GM21619 (cell line): ENCODE data around the gene EHD1.
A peak's percentile ranks its signal among the peaks of the same experiment; 100 is the strongest.

Experiments
- ATAC-seq: cut with Tn5 transposase; IDR thresholded peaks from one replicate; pipeline ENCODE4 v1.9.1; 2021; ENCODE audit not compliant: unreplicated experiment

The EHD1 gene

DNA sequence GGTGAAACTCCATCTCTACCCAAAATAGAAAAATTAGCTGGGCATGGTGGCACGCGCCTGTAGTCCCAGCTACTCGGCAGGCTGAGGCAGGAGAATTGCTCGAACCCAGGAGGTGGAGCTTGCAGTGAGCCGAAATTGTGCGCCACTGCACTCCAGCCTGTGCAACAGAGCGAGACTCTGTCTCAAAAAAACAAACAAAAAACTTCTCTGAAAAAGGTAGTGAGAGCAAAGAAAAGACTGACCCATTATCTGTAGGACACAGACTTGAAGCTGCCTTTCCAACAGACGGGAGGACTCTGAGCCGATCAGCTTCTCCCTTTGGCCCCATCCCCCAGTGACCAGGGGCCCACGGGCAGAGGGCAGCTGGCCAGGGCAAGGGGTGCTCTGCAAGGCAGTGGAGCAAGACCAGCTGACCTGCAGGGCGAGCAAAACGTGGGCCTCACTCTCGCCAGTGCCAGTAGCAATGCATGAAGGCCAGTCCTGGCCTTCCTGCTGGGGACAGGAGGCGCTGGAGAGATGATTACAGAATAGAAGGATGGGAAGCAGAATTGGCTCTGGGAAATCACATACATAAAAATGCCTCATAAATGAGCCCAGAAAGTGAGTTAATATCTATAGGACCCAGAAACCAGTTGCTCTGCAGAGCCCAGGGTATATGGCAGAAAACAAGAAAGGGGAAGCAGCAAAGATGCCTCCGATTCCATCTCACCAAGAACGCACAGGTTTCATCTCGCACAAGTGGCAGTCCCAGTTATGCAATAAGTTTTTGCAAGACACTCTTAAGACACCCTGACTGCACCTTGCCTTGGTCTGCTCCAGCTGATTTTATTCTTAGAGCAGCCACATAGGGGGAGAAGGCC, 2.8 kb downstream of the EHD1 start:
- no peak for ATAC-seq

DNA sequence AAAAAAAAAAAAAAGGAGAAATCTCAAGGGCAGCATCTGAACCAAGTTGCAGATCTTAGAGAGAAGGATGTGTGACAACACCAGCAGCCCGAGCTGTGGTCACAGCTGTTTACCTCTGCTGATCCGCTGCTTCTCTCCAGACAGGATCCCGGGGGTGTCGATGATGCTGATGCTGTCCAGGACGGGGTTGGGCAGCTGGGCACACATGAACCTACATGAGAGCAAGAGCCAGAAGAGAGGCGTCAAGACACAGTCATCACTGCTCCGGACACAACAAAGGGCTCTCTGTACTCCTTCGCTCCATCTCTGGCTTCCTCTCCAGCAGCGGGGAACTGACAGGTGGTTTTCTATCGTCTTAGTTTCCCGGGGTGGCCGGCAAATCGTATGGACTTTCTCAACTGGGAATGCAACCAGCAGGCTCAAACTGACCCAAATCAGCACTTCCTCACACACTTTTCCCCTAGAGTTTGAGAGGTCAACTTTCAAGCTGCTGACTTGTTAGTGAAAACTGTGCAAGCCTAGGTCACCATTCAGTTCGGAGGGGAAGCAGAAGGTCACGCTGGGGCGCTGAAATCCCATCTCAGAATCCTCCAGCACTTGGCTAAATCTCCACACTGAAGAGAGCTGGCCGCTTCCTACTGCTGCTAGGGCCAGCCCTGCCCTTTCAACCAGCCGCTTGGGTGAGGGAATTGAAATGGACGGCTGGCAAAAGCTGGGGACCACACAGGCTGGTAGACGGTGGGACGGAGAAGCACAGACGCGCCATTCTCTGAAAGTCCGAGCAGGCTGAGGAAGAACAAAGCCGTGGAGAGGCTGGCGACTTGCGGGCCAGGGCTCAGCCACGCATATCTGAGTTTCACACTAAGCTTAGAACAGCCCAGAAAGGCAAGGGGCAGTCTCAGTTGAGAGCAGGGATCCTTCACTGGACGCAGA, 3.8 kb downstream of the EHD1 start:
- no peak for ATAC-seq

DNA sequence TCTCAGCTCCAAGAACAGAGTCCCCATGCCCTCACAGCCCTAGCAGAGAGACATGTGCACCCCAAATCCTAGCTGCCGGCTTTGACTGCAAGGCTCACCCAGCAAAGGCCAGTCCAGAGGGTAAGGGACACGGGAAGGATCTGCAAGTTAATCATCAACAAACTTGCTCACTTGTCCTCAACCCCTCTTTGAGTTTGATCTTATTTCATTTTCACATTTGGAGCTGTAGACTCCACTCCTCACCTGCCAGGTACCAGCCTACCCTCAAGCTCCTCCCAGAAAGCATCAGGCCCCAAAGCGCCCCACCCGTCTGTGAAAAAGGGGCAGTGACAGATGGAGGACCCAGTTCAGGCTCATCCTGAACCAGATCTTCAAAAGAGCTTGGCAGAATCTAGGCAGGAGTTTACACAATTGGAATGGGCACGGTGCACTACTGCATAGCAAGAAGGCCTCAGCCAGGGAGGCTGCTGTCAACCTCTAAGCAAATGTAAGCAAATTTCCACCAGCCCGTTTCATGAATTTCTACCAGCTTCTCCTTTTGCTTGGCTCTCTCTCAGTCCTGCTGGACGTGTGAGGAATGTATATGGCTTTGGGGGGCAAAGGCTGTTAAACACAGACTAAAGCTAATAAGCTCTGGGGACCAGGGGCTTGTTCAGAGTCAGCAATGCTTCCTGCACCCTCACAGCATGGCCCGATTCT, 5.5 kb downstream of the EHD1 start:
- ATAC-seq = no peak

DNA sequence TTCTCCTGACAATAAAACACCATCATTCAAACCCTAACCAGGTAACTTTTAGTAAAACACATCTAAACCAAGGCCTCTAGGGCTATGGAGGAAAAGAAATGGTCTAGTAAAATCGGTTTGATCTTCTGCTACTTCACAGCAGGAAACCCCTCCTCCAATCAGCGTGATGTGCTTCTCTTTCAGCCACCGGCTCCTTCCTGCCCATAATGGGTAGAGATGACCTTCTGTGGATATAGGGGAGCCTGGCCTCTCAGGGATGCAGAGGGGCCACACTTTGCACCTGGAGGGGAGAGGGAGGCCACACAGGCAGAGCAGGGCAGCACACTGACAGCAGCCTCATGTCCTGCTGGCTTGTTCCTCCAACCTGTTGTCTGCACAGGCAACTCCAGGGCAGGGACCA, 6.9 kb downstream of the EHD1 start:
- no peak for ATAC-seq

DNA sequence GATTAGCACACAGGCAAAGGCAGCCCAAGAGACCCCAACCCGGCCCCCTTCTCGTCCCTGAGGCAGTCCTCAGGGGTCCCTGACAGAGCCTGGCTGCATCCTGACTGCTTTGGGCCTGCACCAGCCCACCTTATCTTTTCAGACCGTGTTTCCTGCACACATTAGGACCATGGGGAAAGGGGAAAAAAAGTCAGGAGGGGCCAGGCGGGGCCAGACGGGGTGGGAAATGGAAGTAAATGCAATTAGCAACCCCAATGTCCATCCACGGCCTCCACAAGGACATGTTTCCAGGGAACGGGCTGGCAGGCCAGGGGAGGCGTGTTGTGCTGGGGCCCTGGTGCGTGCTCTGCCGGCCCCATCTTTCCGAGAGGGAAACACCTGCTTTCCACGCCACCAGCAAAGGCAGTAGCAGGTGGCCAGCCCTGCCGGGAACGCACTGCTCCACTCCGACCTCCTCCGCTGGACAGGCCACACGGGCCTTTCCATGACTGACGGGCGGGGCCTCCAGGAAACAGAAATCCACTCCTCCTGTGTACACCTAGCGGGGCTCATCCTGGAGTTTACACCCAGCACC, 7.4 kb downstream of the EHD1 start:
- ATAC-seq = no peak

DNA sequence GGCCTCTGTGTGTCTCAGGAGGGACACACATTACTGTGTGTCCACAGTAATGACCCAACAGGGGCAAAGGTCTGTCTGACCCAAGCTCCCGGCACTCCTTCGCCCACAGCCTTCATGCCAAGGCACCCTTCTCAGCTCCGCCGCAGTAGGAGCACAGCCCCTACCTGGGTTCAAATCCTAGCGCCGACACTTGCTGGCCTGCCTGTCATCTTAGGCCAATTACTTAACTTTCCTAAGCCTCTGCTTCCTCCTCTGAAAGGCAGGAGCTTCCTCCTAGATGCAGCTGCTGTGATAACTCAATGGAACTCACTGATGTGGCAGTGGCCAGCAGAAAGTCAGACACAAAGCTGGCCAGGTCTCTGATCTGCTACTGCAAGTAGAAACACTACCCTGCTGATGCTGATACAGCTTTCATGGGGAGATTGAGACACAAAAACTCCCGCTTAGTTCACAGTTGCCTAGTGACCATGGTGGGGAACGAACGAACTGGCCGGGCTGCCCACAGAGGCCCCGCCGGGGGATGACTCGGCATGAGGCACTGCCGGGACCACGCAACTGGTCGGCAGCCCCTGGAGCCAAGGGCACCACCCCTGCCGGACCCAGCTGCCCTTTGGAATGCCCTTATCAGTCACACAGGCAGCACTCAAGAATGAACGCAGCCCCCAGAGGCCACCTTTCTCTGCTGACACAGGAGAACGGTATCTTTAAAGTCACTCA, 8.1 kb downstream of the EHD1 start:
- ATAC-seq = no peak

DNA sequence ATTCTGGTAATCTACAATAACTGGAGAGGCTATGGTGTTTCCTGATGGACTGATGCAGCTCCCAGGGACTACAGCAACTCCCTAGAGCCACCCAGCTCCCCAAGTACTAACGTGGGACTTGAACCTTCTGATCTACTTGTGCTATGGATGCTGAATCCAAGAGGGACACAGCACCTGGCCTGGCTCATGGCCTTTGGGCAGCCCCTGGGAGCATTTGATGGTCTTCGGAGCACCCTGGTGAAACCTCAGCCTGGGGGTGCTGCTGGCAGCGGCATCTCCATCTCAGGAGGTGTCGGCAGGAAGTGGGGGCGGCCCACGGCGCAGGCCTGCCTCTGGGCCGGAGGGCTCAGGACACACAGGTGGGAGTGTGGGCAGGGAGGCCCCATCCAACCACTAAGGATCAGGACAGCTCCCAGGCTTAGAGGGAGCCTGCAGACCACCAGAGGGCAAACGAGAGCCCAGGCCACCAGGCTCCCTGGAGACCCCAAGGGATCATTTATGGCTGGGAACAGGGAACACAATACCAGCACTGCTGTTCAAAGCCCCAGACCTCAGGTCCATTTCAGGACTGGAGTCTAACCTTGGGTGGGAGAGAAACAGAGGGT, 8.7 kb downstream of the EHD1 start:
- no peak for ATAC-seq

DNA sequence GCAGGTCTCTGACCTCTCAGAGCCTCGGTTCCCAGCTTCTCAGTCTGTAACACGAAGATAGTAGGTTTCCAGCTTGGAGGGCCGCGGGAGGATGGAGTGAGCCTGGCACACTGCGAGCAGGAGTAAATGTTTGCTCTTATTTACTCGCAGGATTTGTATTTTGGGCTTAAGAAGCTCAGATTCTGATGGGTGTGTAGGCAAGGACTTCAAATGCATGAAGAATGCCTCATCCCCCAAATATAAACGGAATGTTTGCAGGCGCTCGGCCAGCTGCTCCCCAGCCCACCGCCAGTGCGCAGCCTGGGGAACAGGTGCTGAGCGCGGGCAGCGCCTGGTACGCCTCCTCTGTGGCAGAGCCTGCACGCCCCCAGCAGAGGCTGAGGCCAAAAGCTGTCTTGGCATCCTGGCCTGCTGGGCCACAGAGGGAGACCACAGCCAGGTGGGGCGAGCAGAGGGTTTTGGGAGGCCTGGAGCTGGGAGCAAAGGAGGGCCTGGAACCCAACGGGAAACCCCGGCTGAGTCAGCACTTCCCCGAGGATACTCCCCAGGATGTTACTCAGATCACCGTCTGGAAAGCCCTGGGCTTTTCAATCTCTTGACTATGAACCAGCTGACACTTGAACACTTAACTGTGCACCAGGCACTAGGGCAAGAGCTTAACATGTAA, 9.4 kb downstream of the EHD1 start:
- no peak for ATAC-seq

DNA sequence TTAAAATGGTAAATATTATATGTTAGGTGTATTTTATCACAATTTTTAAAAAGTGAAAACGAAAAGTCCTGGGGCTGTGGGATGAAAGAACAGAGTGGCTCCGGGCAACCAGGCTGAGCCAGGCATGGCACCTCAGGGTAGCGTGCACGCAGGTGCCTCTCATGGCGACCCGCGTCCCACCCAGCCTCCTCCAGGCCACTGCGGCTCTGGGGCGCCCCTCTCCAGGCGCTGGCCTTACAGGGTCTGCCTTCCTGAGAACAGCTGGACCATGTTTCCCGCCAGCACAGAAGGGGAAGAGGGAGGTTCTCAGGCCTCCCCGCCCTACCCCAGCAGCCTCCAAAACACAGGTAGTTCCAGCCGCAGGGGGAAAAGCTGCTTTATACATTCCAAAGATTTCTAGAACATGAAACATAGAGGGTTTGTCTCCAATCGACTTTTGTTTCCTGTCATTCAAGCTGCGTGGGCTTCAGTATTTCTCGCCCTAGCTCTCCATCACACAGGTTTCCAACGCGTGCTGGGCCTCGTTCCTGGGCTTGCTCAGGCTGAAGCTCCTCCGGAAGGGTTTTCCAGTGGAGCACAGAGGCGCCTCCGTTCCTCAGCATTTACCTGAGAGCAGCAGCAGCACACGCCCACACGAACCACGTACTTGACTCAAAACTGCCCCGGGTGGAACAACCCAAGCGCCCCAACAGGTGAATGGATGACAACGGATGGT, 10.5 kb downstream of the EHD1 start:
- ATAC-seq = no peak

DNA sequence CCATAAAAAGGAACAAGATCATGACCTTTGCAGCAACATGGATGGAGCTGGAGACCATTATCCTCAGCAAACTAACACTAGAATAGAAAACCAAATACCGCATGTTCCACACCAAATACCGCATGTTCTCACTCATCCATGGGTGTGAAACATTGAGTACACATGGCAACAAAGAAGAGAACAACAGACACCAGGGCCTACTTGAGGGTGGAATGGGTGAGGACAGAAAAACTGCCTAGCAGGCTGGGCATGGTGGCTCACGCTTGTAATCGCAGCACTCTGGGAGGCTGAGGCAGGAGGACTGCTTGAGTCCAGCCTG, 12.3 kb downstream of the EHD1 start:
- ATAC-seq = no peak

DNA sequence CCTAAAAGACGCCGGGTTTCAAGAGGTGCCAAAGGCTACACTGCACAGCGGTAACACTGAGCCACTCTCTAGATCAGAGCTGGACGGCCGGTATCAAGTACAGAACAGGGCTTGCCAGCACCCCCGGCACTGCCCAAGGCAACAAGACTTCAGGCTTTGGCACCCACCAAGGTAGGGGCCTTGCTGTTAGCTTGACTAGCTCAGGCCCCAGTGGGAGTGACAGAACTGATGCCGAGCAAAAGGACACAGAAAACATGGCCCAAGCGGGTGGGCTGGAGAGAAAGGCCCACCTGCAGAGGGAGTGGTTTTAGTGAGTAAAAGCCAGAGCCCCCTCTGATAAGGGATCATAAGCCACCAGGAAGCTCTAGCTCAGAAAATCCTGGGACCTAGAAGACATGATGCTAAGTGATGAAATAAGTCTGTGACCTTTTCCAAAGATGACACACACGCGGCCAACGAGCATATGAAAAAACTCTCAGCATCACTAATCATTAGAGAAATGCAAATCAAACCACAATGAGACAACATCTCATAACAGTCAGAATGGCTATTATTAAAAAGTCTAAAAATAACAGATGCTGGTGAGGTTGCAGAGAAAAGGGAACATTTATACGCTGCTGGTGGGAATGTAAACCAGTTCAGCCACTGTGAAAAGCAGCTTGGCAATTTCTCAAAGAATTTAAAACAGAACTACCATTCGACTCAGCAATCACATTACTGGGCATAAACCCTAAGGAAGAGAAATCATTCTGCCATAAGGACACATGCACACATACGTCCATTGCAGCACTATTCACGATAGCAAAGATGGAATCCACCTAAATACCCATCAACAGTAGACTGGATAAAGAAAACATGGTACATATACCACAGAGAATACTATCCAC, 12.9 kb downstream of the EHD1 start:
- ATAC-seq = peak; percentile 32

DNA sequence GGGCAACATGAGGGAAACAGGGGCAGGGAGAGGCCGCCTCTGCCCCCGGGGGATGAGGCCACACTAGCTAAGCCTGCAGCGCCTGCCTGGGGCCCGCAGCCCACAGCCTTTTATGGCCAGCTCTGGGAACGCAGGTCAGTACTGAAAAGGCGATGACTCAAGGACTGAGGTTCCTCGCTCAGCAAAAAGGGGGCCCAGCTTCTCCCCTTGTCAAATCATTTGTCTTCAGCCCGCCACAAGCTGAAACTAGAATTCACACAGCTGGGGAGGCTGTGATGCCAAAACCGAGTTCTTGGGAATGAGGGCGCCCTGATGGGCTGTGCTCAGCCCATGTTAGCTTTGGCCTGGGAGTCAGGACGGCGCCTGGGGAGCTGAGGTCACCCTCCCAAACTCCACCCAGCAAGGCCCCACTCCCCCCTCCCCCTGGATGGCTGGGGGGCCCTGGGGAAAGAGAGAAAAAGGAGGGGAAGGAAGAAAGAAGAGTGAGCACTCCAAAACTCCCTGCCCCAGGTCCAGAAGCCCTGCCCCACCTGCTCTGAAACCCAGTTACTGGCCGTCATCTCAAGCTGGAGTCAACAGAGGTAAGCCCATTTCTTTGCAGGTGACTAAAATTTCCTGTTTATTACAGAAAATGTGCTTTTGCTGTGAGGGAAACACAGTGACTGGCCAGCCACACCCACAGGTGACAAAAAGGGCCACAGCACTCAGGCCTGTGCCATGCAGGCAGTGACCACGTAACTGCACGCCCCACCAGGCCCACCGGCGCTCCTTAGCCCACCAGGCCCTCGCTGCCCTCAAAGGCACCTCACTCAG, 13.7 kb downstream of the EHD1 start:
- peak; percentile 18 for ATAC-seq

DNA sequence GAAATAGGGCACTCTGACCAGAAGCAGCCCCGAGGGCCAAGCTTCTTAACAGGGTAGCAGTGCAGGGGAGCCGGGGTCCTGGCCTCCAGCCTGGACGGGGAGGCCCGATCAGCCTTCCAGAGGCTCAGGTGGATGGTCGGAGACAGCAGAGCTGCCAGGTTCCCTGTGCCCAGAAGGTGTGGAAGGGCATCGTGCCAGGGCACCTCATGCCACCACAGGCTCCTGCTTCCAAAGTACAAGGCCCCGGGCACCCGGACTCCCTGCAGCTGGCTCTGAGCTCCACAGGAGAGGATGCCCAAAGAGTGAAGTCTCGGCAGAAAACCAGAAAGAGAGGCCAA, 14.3 kb downstream of the EHD1 start:
- no peak for ATAC-seq

DNA sequence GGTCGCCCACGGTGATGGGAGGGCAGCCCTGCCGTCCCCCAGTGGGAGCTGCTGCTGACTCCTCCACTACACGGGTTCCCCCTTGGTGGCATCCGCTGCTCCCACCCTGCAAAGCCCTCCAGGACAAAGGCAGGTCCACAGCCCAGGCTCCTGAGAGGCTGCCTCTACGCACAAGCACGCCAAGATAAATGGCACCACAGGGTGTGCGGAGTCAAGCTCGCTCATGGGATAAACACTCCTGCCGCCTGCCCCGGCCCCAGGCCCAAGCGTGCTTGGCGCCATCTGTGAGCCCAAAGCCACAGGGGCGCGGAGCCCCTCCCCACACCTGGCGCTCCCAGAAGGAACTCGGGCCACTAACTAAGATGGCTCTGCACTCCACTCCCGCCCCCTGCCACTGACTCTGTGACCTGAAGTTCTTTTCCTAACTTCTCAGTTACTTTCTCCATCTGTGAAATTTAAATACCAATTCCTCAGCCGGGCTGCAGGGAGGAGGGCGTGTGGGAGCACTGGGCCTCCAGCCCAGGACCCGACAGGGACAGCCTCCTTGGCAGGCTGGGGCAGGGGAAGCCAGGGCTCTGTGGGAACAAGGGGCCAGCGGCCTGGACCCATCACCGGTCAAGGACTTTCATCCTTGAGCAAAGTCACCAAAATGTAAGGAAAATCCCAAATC, 14.9 kb downstream of the EHD1 start:
- no peak for ATAC-seq

DNA sequence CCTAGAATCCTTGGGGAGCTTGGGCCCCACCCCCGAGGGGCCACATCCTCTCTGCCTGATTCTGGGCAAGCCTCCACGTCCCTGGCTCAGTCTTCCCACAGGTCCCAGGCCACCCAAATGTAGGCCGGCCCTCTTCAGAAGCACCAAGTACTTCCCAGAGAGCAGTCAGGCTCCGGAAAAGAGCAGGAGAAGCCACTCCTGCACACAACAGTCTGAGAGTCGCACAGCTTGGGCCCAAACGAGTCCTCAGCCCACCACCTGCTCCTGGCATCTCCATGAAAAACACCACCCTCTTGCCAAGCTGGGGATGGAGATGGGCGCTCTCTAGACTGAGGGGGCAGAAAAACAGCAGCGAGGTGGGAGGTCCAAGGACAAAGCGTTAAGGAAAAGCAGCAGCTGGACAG, 15.4 kb downstream of the EHD1 start:
- ATAC-seq = no peak

DNA sequence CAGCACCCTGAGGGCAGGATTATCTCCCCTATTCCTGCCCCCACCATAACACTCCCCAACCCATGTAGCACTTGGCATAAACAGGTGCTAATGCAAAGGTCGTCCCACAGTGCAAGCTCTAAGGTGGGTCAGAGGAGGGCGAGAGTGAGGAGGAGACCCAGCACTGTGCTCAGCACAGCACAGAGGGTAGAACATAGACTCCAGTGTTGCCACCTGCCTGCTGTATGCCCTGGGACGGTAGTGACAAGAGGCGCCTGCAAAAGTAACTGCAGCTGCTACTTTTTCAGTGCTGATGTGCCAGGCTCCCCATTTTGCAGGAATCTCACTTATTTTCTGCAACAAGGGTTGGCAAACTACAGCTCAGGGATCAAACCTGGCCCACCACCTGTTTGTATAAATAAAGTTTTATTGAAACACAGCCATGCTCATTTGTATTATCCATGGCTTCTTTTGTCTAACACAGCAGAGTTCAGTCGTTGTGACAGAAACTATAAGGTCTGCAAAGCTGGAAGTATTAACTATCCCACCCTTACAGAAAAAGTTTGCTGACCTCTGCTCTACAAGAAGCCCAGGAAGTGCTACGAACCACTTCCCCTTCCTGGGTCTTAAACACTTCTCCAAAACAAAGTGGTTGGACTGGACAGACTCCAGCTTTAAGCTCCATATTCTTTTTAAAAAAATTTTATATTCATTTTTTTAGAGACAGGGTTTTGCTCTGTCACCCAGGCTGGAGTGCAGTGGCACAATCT, 17.0 kb downstream of the EHD1 start:
- no peak for ATAC-seq
